ENCODE data around the gene KLHL30.

Gene KLHL30

GRCh38 chr2:238120463-238121298 lies 17.8 kb upstream of the KLHL30 start:
- no peak for DNase-seq

DNA sequence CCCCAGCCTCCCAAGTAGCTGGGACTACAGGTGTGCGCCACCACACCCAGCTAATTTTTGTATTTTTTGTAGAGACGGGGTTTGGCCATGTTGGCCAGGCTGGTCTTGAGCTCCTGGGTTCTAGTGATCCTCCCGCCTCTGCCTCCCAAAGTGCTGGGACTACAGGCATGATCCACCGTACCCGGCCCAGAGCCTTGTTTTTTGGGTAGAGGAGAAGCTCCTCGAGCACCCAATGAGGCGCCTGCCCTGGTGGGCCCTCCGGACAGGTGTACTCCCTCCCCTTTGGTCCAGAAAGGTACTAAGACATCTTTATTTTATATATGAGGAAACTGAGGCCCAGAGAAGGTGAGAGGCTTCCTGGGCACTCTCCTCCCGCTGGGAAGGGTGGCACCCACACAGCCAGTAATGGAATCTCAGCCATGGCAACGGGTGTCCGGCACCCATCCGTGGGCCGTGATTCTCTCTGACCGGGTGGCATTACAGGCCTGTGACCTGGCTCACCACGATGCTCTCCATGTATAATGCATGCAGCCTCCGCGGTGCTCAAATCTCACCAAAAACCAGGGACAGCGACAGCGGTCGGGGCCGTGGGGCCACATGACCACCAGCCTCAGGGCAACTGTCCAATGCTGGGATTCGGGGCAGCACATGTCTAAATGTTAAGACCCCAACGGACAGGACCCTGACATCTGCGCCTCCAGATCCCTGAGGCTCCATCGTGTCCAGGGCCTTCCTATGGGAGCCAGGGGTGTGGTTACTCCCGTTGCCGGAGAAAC lies 16.8 kb upstream of the KLHL30 start:
- no peak for DNase-seq

DNA sequence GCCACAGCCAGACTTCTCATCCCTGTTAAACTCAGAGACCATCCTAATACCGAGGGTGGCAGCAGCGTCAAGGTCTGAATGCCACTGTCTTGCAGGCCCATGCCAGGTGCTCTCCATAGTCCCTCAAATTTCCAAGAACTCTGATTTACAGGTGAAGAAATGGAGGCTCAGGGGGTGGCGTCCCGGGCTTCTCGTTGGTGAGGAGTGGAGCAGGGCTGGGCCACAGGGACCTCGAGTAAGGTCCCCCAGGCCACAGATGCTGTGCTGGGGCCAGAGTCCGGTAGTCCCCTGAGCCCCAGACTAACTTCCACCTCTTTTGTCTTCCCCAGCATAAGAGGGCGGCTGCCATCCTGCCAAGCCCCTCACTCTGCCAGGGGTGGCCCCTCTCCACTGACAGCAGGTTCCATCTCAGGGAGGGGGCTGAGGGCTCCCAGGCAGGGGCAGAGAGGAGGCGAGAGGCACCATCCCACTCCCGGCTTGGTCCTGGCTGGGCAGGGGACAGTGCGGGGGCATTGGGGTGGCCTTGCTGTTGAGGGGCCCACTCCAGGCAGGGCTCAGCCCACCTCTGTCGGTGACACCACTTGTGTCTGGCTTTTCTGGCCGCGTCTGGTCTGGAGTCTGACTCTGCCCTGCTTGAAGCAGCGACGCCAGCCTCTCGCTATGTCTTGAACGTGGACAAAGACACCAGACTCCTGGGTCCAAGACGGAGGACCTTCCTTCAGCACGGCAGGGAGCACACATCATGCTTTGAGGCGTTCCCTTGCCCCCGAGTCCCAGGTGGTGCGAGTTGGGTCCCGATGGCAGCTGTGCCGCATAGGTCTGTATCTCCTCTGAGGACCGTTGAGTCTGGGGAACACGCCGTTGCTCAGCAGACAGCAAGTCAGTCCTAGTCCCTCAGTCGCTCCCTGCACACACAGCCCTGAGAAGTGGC lies 15.9 kb upstream of the KLHL30 start:
- DNase-seq = no peak

GRCh38 chr2:238123218-238123971 lies 15.1 kb upstream of the KLHL30 start:
- DNase-seq = no peak

GRCh38 chr2:238123991-238124470 lies 14.4 kb upstream of the KLHL30 start:
- no peak for DNase-seq

GRCh38 chr2:238124488-238125126 lies 13.9 kb upstream of the KLHL30 start:
- DNase-seq = no peak

- no peak for DNase-seq
Measured at GRCh38 chr2:238125127-238125885, 13.2 kb upstream of the KLHL30 start.

DNA sequence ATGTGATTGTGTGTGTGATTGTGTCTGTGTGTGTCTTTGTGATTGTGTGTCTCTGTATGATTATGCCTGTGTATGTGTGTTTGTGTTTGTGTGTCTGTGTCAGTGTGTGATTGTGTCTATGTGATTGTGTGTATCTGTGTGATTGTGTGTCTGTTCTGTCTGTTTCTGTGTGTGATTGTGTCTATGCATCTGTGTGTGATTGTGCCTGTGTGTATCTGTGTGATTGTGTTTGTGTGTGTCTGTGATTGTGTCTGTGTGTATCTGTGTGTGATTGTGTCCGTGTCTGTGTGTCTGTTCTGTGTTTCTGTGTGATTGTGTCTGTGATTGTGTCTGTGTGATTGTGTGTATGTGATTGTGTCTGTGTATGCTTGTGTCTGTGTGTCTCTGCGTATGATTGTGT lies 12.1 kb upstream of the KLHL30 start:
- no peak for DNase-seq

DNA sequence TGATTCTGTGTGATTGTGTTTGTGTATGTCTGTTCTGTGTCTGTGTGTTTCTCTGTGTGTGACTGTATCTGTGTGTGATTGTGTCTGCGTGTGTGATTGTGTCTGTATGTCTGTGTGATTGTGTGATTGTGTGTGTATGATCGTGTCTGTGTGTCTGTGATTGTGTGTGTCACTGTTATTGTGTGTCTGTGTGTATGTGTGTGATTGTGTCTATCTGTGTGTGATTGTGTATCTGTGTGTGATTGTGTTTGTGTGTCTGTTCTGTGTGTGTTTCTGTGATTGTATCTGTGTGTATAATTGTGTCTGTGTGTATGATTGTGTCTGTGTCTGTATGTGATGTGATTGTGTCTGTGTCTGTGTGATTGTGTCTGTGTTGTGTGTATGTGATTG lies 11.7 kb upstream of the KLHL30 start:
- no peak for DNase-seq

GRCh38 chr2:238127165-238128060 lies 11.1 kb upstream of the KLHL30 start:
- DNase-seq = no peak

- no peak for DNase-seq
Measured at GRCh38 chr2:238128061-238128440, 10.4 kb upstream of the KLHL30 start.

DNA sequence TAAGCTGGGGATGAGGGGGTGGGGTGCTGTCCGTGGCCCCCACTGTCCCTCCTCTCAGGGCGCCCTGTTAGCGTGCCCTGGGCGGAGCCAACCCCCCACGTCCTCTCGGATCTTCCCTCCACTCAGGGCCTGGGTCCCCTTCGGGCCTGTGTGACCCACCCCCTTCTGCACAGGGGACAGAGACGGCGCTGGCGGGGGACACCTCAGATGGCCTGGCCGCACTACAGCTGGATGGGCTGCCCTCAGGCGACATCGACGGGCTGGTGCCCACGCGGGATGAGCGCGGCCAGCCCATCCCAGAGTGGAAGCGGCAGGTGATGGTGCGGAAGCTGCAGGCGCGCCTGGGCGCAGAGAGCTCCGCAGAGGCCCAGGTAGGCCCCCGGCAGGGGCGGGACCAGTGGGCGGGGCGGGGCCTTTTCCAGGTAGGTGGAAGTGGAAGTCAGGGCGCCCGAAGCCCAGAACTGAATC lies 9.9 kb upstream of the KLHL30 start:
- DNase-seq = no peak

GRCh38 chr2:238129166-238130010 lies 9.1 kb upstream of the KLHL30 start:
- no peak for DNase-seq

DNA sequence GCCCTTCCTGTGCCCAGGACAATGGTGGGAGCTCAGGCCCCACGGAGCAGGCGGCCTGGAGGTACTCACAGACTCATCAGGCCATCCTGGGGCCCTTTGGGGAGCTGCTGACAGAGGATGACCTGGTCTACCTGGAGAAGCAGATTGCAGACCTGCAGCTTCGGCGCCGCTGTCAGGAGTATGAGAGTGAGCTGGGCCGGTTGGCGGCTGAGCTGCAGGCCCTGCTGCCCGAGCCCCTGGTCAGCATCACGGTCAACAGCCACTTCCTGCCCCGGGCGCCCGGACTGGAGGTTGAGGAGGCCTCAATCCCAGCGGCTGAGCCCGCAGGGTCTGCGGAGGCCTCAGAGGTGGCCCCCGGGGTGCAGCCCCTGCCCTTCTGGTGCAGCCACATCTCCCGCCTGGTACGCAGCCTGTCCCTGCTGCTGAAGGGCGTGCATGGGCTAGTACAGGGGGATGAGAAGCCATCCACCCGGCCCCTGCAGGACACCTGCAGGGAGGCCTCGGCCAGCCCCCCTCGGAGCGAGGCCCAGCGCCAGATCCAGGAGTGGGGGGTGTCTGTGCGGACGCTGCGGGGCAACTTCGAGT lies 8.3 kb upstream of the KLHL30 start:
- no peak for DNase-seq

GRCh38 chr2:238130696-238131628 lies 7.5 kb upstream of the KLHL30 start:
- DNase-seq = no peak

GRCh38 chr2:238131761-238132462 lies 6.6 kb upstream of the KLHL30 start:
- no peak for DNase-seq

Measured in activated CD8-positive, alpha-beta memory T cell treated with anti-CD3 and anti-CD28 coated beads, Interleukin-2, amount 50 U/mL, for 4 hours (primary cell).